HEK293 (cell line): Measurements from ENCODE around the gene NTSR2.

Experiments
- BCL11A ChIP-seq: fragments of 450-650 bp; formaldehyde crosslinking; IDR thresholded peaks from 2 replicates; pipeline ENCODE4 v1.5.1; 2016; ENCODE audit warnings: low read depth, missing biosample characterization, missing genetic modification characterization
- CTCF ChIP-seq: fragments of 450-650 bp; formaldehyde crosslinking; IDR thresholded peaks from 2 replicates; pipeline ENCODE4 v1.5.1; 2016; ENCODE audit warnings: missing biosample characterization, missing genetic modification characterization
- GLI2 ChIP-seq: fragments of 450-650 bp; formaldehyde crosslinking; IDR thresholded peaks from 2 replicates; pipeline ENCODE4; 2017; ENCODE audit warnings: missing biosample characterization, missing genetic modification characterization, low read depth, borderline replicate concordance
- ZNF311 ChIP-seq: fragments of 450-650 bp; formaldehyde crosslinking; IDR thresholded peaks from 2 replicates; pipeline ENCODE4 v1.5.1; 2017; ENCODE audit warnings: missing biosample characterization, missing genetic modification characterization, borderline replicate concordance

GRCh38 chr2:11676640-11677039, 6.6 kb upstream of the NTSR2 start:
- TF ChIP-seq BCL11A (tag by site-specific recombination) (no peak), CTCF (tag by site-specific recombination) (no peak), GLI2 (tag by site-specific recombination) (no peak), ZNF311 (tag by site-specific recombination) (no peak)
